AG04450 (cell line): Measurements from ENCODE around the gene VPS39. TPM values are rescaled to one million over a fixed set of nuclear protein-coding genes. Genes with fewer than 3 reads are reported as not detected.

Experiments
- CTCF ChIA-PET: fragments of 300-600, 350-600 bp; formaldehyde crosslinking; extraction: SDS; loops from one replicate; lab custom pipeline; 2022; ENCODE audit warnings: antibody characterized with exemption, inconsistent platforms; lab: Charles Lee
- POLR2A ChIA-PET: fragments of 350-600 bp; formaldehyde crosslinking; extraction: SDS; loops from one replicate; lab custom pipeline; 2021; ENCODE audit warnings: antibody characterized with exemption, inconsistent platforms; lab: Yijun Ruan, JAX
- DNase-seq: peaks from one replicate; pipeline ENCODE4 v3.0.0-alpha.2; 2011; ENCODE audit warnings: low read depth, low spot score
- H3K27ac ChIP-seq: one replicate; pipeline ENCODE4 v1.5.1; 2012; ENCODE audit warnings: low read depth, low read length, control low read depth
- H3K27me3 ChIP-seq: one replicate; pipeline ENCODE4 v1.6.0; 2012; ENCODE audit warnings: low read length; ENCODE audit not compliant: control insufficient read depth, insufficient read depth
- H3K4me3 ChIP-seq: 2 replicates; pipeline ENCODE4 v1.5.1; 2011; ENCODE audit warnings: mild to moderate bottlenecking, low read depth, low read length, control low read depth
- H3K9me3 ChIP-seq: 2 replicates; pipeline ENCODE4 v1.5.1; 2012; ENCODE audit warnings: low read length; ENCODE audit not compliant: control insufficient read depth, insufficient read depth
- polyA plus RNA-seq: library from polyadenylated mRNA; depleted of rRNA; stranded (reverse); fragments of >200 nt; gene quantifications from 2 replicates; pipeline ENCODE4 v1.2.3, GENCODE V29; 2011
- TF ChIP-seq, protein P1 (sequence below): IDR thresholded peaks from 2 replicates; pipeline ENCODE4 v1.5.1; 2011; ENCODE audit warnings: low read depth, low read length, control low read depth, inconsistent platforms

VPS39 gene
- polyA plus RNA-seq, 1 experiment: 69.0 TPM

- Histone ChIP-seq H3K4me3 (no peak overlapping the region), H3K27me3 (no peaks in the 10 kb centered on the region), H3K27ac (no peak overlapping the region), H3K9me3 (no peaks in the 10 kb centered on the region)
- ChIA-PET POLR2A (interaction anchor here (0.7 kb wide), 1 partner anchor 15 kb away, joined by 3 read pairs; the partner anchor contains the start of gene VPS39), CTCF (no interaction called here)
- TF ChIP-seq, protein P1, sequence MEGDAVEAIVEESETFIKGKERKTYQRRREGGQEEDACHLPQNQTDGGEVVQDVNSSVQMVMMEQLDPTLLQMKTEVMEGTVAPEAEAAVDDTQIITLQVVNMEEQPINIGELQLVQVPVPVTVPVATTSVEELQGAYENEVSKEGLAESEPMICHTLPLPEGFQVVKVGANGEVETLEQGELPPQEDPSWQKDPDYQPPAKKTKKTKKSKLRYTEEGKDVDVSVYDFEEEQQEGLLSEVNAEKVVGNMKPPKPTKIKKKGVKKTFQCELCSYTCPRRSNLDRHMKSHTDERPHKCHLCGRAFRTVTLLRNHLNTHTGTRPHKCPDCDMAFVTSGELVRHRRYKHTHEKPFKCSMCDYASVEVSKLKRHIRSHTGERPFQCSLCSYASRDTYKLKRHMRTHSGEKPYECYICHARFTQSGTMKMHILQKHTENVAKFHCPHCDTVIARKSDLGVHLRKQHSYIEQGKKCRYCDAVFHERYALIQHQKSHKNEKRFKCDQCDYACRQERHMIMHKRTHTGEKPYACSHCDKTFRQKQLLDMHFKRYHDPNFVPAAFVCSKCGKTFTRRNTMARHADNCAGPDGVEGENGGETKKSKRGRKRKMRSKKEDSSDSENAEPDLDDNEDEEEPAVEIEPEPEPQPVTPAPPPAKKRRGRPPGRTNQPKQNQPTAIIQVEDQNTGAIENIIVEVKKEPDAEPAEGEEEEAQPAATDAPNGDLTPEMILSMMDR: no peak
- no peak for DNase-seq
Measured at GRCh38 chr15:42193383-42193782, 14.7 kb downstream of the VPS39 start.

DNA sequence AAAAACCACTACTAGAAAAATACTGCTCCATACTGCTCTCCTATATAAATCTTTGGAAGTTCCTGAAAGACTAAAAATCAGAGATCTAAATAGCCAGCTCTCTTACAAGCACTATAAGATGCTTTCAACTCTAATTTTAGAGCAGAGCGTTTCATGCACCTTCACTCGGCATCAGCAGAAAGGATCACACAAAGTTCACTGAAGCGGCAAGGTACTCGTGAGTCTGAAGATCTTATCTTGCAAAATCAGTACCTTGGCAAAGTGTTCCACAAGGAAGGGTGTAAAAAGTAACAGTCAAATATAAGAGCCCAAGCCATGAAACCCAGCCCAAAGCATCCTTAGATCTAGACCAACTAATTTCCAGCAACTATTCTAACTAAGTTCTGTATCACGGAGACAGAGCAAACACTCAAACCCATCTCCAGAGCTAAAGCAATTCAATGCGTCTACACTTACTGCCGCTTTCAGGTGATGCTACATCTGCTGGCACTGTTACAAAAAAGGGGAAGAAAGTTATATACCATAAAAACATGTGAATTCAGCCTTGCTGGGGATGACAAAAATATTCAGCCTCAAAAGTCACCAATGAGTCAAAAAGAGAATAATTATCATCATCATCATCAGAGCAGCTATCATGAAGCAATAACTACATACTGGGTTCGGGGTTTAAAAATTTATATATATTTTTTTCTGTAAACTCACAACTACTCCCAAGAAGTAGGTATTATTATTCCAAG is 16.3 kb downstream of the VPS39 start:
- no peak overlapping the region for H3K27ac ChIP-seq
- no peak for DNase-seq

DNA sequence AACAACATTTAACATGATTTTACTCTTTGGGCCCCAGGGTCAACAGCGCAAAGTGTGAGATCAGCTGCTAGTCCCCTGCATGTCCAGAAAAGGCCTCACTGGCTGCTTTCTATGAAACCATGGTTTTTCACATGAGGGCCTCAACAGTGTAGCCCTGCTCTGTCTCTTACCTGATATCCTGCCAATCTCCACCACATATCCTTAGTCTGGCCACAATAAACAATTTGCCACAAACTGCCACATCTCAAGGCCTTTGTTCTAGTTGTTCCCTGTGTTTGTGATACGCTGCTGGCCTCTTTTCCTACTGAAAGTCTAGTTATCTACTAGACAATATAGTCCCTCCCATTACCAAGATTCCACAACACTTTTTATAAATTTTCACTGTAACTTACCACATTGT is 17.7 kb downstream of the VPS39 start:
- DNase-seq: no peak
- ChIA-PET POLR2A (no interaction called here), CTCF (no interaction called here)
- Histone ChIP-seq H3K9me3 (no peaks in the 10 kb centered on the region), H3K4me3 (no peak overlapping the region), H3K27ac (no peak overlapping the region), H3K27me3 (no peaks in the 10 kb centered on the region)
- TF ChIP-seq, protein P1: no peak

More for the DNA sequence above, 16.3 kb downstream of the VPS39 start:
- CTCF ChIA-PET: interaction anchor here (1.2 kb wide), 1 partner anchor 193 kb away, joined by 3 read pairs; no protein-coding TSS in a partner anchor
- Histone ChIP-seq H3K9me3 (no peaks in the 10 kb centered on the region), H3K27me3 (no peaks in the 10 kb centered on the region), H3K4me3 (no peak overlapping the region)
- POLR2A ChIA-PET: no interaction called here
- TF ChIP-seq, protein P1: no peak

- TF ChIP-seq, protein P1: no peak
- DNase-seq: no peak
- H3K27me3 ChIP-seq: no peaks in the 10 kb centered on the region
- H3K27ac ChIP-seq: no peak overlapping the region
- no peaks in the 10 kb centered on the region for H3K9me3 ChIP-seq
- CTCF ChIA-PET: no interaction called here
- POLR2A ChIA-PET: no interaction called here
- no peak overlapping the region for H3K4me3 ChIP-seq
Measured at GRCh38 chr15:42185801-42186200, 22.3 kb downstream of the VPS39 start.

GRCh38 chr15:42184736-42185135 is 23.4 kb downstream of the VPS39 start:
- H3K27ac ChIP-seq: no peak overlapping the region
- DNase-seq: no peak
- no peak overlapping the region for H3K4me3 ChIP-seq
- no peaks in the 10 kb centered on the region for H3K27me3 ChIP-seq
- POLR2A ChIA-PET: no interaction called here
- TF ChIP-seq, protein P1: no peak
- CTCF ChIA-PET: no interaction called here
- no peaks in the 10 kb centered on the region for H3K9me3 ChIP-seq
